Thymus (tissue), 11 donors: ENCODE results near the gene FABP1. TPM values are rescaled to one million over a fixed set of nuclear protein-coding genes. Genes with fewer than 3 reads are reported as not detected.

Source experiments
- DNase-seq, 9 donors: peaks; one replicate each; pipeline ENCODE4 v3.0.0-alpha.2; 2013; ENCODE audit warnings: low spot score in 9 of 9, low read depth in 6 of 9, missing footprints in 1 of 9
- H3K27ac ChIP-seq, 2 donors: one replicate each; pipeline ENCODE4 v1.5.1; 2013; ENCODE audit warnings: control low read depth in 1 of 2, low read depth in 1 of 2, low read length in 1 of 2, mild to moderate bottlenecking in 1 of 2, moderate library complexity in 1 of 2
- H3K27me3 ChIP-seq, 2 donors: one replicate each; pipeline ENCODE4 v1.5.1; 2013; ENCODE audit warnings: low read length in 1 of 2; ENCODE audit not compliant: control insufficient read depth in 2 of 2, insufficient read depth in 1 of 2
- H3K36me3 ChIP-seq, 2 donors: one replicate each; pipeline ENCODE4 v1.5.1; 2013; ENCODE audit warnings: low read length in 1 of 2, mild to moderate bottlenecking in 1 of 2, moderate library complexity in 1 of 2; ENCODE audit not compliant: control insufficient read depth in 2 of 2, insufficient read depth in 2 of 2
- H3K4me1 ChIP-seq, 2 donors: one replicate each; pipeline ENCODE4 v1.5.1; 2013; ENCODE audit warnings: low read length in 2 of 2; ENCODE audit not compliant: control insufficient read depth in 2 of 2, insufficient read depth in 2 of 2
- H3K4me3 ChIP-seq, 2 donors: one replicate each; pipeline ENCODE4 v1.5.1; 2013; ENCODE audit warnings: low read length in 2 of 2, control low read depth in 1 of 2, mild to moderate bottlenecking in 1 of 2
- H3K9me3 ChIP-seq, 2 donors: one replicate each; pipeline ENCODE4 v1.5.1; 2013; ENCODE audit warnings: low read length in 1 of 2, mild to moderate bottlenecking in 1 of 2; ENCODE audit not compliant: control insufficient read depth in 2 of 2, insufficient read depth in 1 of 2
- WGBS: extraction: QIAGEN DNeasy Blood & Tissue Kit; methylation state at CpG from one replicate; pipeline ENCODE4 v1.1.7; 2013; 5-methylcytosine and 5-hydroxymethylcytosine counted together
- polyA plus RNA-seq: library from polyadenylated mRNA; stranded (reverse); fragments of 200-250 nt; gene quantifications from one replicate; pipeline ENCODE4 v1.2.3, GENCODE V29; 2013
- total RNA-seq: library from RNA; stranded (reverse); fragments of 120-200 nt; gene quantifications from one replicate; pipeline ENCODE4 v1.2.4, GENCODE V29; 2013
- donor health status: healthy.

FABP1 gene
- total and polyA plus RNA-seq, 2 donors: 0.24 to 1.4 TPM

DNA sequence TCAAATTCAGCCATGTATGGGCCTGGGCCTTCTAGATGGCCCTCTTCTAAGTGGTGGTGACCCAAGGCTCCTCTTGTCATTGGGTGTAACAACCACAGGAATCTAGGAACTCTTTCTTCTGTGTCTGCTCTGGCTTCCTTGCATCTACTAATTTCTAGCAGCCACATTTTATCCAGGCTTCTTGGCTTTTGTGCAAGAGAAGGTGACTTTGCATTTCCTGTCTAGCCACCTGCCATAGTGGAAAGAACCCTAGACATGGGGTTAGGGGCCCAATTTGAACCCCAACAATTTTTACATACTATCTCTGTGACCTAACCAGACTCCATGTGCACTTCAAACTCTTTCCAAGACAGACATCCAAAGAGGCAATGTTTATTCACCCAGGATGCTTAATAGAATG lies 35.1 kb downstream of the FABP1 start:
- Histone ChIP-seq H3K4me1 (peaks cover 4 to 10% of the 10 kb centered on the region in 2 donors), H3K27me3 (no peaks in the 10 kb centered on the region), H3K9me3 (no peaks in the 10 kb centered on the region), H3K36me3 (no peaks in the 10 kb centered on the region), H3K4me3 (no peak overlapping the region), H3K27ac (no peak overlapping the region)
- DNase-seq: no peak

DNA sequence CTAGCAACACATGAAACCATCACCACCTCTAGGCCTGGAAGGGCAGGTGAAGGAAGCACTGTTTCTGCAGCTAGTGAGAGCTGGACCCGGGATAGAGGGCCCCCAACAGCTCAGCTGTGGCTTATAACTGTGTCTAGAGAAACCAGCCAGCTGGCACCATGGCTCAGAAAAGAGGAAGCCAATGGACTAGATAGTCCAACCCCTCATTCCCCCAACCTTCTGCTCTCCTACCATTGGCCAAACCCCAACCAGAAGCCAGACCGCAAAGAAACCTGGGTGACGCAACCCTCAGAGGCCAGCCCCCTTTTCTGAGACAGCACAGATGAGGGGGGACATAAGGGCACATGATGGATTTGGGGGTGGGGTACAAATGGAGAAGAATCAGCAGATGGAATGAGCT lies 35.9 kb downstream of the FABP1 start:
- Histone ChIP-seq H3K4me3 (no peak overlapping the region), H3K36me3 (no peaks in the 10 kb centered on the region), H3K27ac (peak overlapping the region in 1 of 2 donors; percentile 9), H3K9me3 (no peaks in the 10 kb centered on the region), H3K4me1 (peaks cover 4 to 10% of the 10 kb centered on the region in 2 donors), H3K27me3 (no peaks in the 10 kb centered on the region)
- 83% methylated on average over 3 of the region's 3 CpGs for WGBS
- DNase-seq: no peak

DNA sequence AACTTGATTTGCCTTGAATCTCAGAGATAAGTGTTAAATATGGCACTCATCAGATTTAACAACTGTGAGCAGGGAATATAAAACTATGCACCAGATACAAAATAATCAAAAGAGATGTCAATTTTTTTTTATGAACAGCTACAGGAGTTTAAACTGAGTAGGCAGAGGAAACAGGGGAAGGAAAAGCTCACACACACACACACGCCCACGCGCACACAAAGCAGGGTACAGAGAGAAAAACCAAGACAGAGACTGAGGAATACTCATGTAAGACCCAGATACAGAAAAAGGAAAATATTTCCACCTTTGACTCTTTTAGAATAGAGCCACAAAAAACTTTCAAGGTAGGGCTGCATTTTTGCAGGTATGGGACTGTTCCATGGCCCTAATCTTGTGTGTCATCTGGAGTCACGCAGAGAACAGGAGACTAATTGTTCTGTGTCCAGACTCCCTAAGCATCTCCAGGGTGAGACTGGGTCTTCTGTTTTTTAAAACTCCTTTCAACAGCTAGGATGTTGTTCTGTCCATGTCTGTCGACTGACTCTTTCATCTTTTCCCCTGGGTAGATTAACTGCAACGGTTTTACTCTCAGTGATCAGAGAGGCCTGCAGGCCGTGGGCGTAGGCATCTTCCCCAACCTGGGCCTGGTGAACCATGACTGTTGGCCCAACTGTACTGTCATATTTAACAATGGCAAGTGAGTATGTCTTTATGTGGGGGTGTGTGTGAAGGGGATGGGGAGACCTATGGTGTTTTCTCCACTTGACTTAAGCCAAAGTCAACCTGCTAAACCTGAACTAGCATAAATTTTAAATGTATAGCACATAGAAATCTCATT lies 37.2 kb downstream of the FABP1 start:
- Histone ChIP-seq H3K4me3 (no peak overlapping the region), H3K27me3 (no peaks in the 10 kb centered on the region), H3K9me3 (no peaks in the 10 kb centered on the region), H3K36me3 (no peaks in the 10 kb centered on the region), H3K4me1 (peaks cover 4 to 10% of the 10 kb centered on the region in 2 donors), H3K27ac (peak overlapping the region in 1 of 2 donors; percentile 25)
- peak in 6 of 9 donors; percentile 8 to 62 (median 19) for DNase-seq
- WGBS: 77% methylated on average over 8 of the region's 8 CpGs

DNA sequence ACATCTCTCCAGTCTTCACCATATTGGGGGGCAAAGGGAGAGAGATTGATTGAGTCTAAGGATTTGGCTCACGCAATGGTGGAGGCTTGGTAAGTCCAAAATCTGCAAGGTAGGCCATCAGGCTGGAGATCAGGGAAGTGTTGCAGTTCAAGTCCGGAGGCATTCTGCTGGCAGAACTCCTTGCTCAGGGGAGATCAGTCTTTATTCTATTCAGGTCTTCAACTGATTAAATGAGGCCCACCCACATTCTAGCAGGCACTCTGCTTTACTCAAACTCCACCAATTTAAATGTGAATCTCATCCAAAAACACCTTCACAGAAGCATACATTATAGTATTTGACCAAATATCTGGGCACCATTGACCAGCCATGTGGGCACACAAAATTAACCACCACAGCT lies 38.9 kb downstream of the FABP1 start:
- H3K4me3 ChIP-seq: no peak overlapping the region
- no peak for DNase-seq
- 96% methylated on average over 2 of the region's 2 CpGs for WGBS
- H3K27me3 ChIP-seq: no peaks in the 10 kb centered on the region
- no peaks in the 10 kb centered on the region for H3K36me3 ChIP-seq
- peaks cover 4 to 10% of the 10 kb centered on the region in 2 donors for H3K4me1 ChIP-seq
- no peaks in the 10 kb centered on the region for H3K9me3 ChIP-seq
- H3K27ac ChIP-seq: no peak overlapping the region

DNA sequence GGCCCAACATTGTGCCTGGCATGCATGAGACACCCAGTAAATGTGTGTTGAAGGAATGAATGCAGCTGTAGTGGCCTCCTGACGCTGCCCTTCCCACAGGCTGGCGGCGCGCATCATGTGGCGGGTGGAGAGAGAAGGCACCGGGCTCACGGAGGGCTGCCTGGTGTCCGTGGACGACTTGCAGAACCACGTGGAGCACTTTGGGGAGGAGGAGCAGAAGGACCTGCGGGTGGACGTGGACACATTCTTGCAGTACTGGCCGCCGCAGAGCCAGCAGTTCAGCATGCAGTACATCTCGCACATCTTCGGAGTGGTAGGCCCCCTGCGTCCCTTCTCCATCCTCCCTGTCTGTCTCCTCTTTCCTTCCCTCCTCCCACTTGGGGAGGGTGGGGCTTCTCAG lies 40.1 kb downstream of the FABP1 start:
- peaks cover 4 to 10% of the 10 kb centered on the region in 2 donors for H3K4me1 ChIP-seq
- H3K4me3 ChIP-seq: no peak overlapping the region
- no peaks in the 10 kb centered on the region for H3K9me3 ChIP-seq
- H3K36me3 ChIP-seq: no peaks in the 10 kb centered on the region
- no peak overlapping the region for H3K27ac ChIP-seq
- DNase-seq: no peak
- H3K27me3 ChIP-seq: no peaks in the 10 kb centered on the region
- 97% methylated on average over 17 of the region's 17 CpGs for WGBS

DNA sequence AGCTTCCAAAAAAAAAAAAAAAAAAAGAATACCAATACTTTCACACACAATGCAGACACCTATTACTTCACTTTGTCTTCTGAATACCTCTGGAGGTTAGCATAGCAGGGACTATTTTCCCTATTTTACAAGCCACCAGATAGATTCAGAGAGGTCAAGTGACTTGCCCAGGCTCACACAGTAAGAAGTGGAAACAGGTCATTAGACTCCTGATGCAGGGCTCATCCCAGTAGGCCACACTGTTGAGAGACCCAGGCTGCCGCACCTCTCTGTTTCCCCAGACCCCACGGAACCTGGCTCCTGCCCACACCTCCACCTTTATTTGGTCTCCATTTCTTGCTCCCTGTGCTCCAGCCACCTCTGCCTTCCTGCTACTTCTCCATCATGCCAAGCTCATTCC lies 40.8 kb downstream of the FABP1 start:
- WGBS: 95% methylated on average over 2 of the region's 2 CpGs
- Histone ChIP-seq H3K9me3 (no peaks in the 10 kb centered on the region), H3K36me3 (no peaks in the 10 kb centered on the region), H3K27ac (no peak overlapping the region), H3K27me3 (peaks cover 0 to 2% of the 10 kb centered on the region in 2 donors), H3K4me1 (peaks cover 4 to 7% of the 10 kb centered on the region in 2 donors), H3K4me3 (no peak overlapping the region)
- no peak for DNase-seq

DNA sequence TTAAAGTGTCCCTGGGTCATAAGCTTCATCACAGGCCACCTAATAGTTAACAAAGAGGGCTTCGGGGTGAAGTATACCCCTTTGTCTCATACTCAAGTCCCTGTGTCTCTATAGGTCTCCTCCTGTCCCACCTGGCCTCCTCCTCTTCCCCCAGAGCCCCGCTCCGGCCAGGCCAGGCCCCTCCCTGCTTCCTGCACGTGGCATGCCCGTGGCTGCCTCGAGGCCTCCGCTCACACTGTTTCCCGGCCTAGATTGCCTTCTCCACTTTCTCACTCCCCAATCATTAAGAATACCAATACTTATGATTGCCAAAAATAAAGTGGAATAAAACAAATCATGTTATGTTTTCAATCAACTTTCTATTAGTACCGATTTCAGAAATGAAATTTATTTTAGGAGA lies 41.5 kb downstream of the FABP1 start:
- Histone ChIP-seq H3K27ac (no peak overlapping the region), H3K9me3 (no peaks in the 10 kb centered on the region), H3K36me3 (no peaks in the 10 kb centered on the region), H3K4me3 (no peak overlapping the region), H3K4me1 (peaks cover 3 to 4% of the 10 kb centered on the region in 2 donors), H3K27me3 (peaks cover 0 to 2% of the 10 kb centered on the region in 2 donors)
- 93% methylated on average over 9 of the region's 9 CpGs for WGBS
- no peak for DNase-seq

DNA sequence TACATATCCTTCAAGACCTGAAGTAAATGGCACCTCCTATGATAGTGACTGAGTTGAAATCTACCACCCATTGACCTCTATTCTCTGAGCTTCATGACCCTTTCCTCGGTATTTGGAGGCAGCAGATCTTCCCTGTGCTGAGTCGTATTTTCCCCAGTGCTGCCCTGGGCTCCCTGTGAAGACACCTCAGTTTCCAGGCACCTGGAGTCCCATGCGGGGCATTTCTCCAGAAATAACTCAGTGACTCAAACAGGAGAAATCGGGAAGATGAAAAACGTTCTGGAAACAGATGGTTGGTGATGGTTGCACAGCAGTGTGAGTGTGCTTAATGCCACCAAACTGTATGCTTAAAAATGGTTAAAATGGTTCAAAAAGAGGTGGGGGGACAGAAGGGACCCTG lies 42.3 kb downstream of the FABP1 start:
- no peaks in the 10 kb centered on the region for H3K9me3 ChIP-seq
- H3K4me1 ChIP-seq: peaks cover 0 to 1% of the 10 kb centered on the region in 2 donors
- DNase-seq: no peak
- no peaks in the 10 kb centered on the region for H3K36me3 ChIP-seq
- H3K27me3 ChIP-seq: peaks cover 0 to 2% of the 10 kb centered on the region in 2 donors
- WGBS: 96% methylated on average over 5 of the region's 5 CpGs
- no peak overlapping the region for H3K27ac ChIP-seq
- H3K4me3 ChIP-seq: no peak overlapping the region

DNA sequence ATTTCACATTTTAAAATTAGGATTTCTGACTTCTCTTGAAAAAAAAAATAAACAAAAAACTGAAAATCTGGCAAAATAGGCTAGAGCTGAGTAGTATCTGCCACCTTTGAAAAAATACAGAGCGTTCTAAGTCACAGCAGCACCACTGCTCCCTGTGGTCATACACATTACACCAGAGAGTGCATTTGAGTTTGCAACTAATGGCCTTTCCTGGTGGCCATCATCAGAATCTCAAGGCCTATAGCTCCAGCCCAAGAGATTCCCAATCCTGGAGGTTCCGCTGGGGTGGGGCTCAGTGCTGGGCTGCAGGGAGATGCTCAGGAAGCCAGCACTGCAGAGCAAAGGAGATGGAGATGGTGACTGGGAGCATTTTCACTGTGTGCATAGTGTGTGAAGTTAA lies 42.8 kb downstream of the FABP1 start:
- Histone ChIP-seq H3K27me3 (peaks cover 0 to 2% of the 10 kb centered on the region in 2 donors), H3K4me1 (no peaks in the 10 kb centered on the region), H3K36me3 (no peaks in the 10 kb centered on the region), H3K4me3 (no peak overlapping the region), H3K9me3 (no peaks in the 10 kb centered on the region), H3K27ac (no peak overlapping the region)
- no peak for DNase-seq
- 96% methylated on average over 2 of the region's 2 CpGs for WGBS
